GM21717 (cell line): ENCODE data around the gene RSPRY1.
"Not testable (repeated sequence)": the region's sequence is repeated elsewhere in the genome, so short reads cannot be mapped to it uniquely, and the experiment has no call there.

Experiments
- ATAC-seq: cut with Tn5 transposase; IDR thresholded peaks from one replicate; pipeline ENCODE4 v1.9.1; 2021; ENCODE audit warnings: mild to moderate bottlenecking, moderate library complexity; ENCODE audit not compliant: unreplicated experiment

RSPRY1 gene

DNA sequence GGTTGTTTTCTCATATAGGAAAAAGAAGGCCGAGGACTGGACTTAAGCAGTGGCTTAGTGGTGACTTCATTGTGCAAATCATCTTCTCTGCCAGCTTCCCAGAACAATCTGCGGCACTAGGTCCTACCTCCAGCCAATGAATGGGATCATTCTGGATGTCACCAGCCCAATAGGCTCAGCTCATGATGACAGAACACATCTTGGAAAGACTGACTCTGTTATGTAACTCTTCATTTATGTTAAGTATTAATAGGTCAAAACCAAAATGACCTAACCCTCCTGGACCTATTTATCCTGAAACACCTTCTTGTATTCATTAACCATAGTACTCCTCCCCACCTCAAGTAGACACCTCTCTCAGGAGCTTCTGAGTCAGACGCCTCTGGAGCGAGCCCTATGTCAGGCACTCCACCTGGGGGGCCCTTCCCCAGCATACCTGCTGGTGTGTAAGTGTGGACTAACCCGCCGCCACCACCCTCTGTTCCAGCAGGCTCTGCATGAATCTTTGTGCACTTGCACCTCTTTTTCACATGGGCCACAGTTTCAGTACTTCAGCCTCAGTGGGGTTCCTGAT, 66.1 kb downstream of the RSPRY1 start:
- no peak for ATAC-seq

DNA sequence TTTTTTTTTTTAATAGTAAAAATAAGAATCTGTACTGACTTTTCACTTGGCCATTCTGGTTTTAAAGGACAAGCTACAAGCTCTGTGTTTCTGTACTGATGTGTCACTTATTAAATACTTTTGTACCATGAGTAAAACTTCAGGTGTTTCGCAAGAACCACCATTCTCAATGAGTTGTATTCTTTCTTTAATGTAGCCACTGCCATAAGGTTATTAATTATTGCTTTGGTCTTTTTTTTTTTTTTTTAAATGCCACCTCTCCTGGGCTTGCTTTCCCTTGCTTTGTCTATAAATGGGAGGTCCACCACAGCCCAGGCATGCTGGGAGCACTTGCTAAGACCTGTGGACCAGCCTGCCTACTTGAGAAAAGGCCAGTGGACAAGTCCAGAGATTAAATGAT, 67.3 kb downstream of the RSPRY1 start:
- ATAC-seq: no peak

DNA sequence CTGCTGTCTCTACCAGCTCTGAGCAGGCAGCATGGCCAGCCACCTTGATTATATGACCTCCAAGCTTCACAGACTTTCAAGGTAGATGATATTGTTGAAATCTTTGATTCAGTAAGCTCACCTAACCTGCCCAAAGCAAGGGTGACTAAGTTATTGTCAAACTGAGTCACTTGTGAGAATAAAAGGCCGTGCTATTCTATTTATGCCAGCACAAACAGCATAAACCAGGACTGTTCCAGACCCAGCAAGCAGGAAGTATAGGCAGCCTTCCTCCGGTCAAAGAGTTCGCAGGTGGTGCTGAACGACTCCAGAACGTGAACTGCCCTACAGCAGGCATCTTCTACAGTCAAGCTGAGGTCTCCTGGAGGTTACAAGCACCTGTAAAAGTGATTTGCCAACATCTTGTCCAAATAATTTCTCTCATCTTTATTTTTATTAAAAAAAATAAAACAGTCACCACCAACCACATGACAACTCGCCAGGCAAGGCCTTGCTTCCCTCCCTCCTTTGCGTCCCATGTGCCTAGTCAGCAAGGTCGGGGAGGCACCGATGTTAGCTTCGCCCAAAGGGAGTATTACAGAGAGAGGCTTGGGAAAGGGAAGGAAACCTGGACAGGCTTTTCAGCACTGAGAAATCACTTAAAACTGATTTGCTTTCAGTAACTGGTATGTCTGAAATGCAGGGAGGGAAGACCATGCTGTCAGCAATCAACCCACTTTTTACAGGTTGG, 69.7 kb downstream of the RSPRY1 start:
- no peak for ATAC-seq

DNA sequence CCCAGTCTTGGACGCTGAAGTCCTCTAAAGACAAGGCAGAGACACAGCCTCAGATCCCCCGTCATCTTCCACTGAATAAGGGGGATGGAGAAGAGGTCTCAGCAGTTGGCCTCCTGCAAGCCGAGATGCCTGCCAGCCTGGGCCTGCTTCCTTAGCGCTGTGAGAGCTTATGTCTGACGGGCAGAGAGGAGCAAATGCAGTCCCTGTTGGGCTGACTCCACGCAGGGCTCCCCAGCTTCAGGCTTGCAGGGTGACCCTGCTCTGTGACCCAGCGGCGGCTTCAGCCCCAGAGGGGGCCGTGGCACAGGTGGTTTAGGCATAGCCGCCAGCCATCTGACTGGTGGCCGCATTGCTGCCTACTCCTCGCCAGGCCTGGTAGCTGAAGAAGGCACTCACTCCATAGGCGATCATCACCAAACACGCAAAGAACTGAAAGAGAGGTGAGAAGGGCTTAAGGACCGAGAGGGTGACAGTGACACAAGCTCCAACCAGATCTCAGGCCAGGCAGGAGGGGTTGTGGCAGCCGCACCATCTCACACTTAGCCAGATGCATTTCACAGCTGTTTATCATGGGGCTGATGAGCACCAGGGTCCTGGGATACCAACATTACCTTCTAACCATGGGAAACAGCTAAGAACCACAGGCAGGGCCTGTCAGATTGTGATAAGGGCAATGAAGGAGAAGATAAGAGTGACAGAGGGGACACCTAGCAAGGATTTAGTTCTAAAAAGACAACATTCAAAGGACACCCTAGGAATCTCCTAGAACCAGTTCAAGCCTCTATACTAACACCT, 70.7 kb downstream of the RSPRY1 start:
- no peak for ATAC-seq

DNA sequence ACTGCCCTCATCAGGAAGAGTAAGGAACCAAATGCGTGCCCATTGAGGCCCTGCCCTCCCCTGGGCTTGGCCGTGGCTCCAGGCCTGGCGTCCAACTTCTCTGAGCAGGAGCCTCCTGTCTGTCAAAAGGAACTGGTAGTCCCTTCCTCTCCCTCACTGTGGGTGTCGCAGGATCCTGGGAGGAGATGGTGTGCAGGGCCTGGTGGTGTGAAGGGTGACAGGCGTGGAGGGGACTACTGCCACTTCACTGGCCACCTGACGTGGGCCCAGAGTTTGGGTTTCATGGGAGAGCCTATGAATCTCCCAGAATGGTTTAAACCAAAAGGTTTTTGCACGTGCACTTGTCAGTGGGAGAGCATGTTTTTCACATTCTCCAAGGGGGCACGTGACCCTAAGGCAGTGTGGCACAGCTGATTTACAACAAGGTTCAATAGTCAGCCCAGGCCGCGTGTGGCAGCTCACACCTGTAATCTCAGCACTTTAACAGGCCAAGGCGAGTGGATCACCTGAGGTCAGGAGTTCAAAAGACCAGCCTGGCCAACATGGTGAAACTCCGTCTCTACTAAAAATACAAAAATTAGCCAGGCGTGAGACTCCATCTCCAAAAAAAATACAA, 71.4 kb downstream of the RSPRY1 start:
- ATAC-seq: no peak

DNA sequence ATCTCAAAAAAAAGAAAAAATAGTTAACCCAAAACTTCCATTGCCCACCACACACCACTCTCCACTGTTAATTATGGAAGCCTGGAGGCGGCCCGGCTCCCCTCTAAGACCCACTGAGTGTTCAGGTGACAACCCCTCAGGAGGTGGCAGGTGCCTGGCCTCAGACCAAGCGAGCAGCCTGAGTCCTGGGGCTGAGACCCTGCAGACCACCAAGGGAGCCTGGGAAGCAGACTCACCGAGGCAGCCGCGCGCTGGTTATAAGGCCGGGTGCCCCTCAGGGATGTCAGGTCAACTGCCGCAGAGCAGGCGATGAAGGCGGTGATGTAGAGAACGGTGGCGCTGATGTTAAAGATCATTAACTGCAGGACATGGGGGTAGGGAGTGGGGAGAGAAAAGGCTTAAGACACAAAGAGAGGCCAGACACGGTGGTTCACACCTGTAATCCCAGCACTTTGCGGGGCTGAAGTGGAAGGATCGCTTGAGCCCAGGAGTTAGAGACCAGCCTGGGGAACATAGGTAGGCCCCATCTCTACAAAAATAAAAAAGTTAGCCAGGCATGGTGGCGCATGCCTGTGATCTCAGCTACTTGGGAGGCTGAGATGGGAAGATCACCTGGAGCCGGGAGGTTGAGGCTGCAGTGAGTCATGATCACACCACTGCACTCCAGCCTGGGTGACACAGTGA, 72.2 kb downstream of the RSPRY1 start:
- no peak for ATAC-seq

DNA sequence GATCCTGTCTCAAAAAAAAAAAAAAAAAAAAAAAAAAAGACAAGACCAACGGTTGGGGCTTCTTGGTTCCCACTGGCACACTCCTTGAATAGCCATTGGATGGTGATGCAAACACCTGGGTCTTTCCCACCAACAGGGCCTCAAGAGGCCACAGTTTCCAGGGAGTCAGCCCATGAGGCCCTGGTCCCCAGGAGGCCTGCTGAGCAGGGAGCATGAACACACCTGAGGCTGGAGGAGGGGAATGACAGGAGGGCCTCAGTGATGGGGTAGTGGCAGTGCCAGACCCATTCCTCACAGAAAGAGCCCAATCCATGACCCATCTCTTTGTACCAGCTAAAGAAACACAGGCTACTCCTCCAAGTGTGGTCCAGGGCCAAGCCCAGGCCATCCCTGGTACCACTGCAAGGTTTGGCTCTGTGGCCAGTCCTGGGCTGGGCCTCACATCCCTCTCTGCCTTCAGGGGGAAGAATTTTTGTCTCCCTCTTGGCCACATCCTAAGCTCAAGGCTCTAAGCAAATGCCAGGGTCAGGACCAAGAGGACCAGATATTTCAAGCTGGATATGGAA, 72.9 kb downstream of the RSPRY1 start:
- no peak for ATAC-seq

DNA sequence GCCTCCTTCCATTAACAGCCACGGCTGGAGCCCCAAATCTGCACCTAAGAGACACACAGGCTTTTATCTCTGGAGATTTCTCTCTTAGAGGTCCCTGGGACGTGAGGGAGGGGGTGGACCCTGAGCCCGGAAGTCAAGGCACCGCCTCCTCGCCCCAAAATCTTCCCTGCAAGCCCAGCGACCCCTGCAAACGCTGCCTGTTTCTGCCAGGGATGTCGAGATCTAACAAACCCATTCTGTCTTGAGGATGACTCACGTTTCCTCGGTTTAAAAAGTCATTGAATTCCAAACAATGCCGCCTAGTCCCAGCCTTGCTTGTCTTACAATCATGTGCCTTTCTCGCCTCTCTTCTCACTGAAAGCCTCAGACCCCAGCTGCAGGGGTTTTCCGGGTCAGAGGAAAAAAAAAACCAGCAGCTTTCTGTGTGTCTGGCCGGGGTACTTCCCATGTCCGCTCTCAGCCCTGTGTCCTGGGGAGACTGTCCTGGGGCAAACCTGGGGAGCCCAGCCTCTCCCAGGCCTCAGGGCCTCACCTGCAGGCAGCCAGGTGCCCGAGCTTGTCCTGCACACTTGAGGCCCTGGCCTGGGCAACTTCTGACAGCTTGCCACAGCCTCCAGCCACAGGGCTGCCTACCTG, 74.3 kb downstream of the RSPRY1 start:
- ATAC-seq: no peak

DNA sequence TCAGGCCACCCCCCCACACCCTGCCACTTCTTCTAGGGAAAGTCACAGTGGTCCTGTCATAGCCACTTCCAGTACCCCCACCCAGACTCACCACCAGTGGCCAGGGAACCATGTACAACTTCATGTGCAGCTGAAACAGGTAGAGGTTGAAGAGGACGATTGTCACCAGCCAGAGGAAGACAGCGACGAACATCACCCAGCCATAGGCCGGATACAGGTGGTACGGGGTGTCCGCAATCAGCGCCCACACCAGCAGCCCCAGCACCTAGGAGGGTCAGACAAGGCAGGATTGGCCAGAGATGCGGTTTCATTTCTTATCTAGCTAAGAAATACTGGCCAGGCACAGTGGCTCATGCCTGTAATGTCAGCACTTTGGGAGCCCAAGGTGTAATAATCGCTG, 75.7 kb downstream of the RSPRY1 start:
- no peak for ATAC-seq

DNA sequence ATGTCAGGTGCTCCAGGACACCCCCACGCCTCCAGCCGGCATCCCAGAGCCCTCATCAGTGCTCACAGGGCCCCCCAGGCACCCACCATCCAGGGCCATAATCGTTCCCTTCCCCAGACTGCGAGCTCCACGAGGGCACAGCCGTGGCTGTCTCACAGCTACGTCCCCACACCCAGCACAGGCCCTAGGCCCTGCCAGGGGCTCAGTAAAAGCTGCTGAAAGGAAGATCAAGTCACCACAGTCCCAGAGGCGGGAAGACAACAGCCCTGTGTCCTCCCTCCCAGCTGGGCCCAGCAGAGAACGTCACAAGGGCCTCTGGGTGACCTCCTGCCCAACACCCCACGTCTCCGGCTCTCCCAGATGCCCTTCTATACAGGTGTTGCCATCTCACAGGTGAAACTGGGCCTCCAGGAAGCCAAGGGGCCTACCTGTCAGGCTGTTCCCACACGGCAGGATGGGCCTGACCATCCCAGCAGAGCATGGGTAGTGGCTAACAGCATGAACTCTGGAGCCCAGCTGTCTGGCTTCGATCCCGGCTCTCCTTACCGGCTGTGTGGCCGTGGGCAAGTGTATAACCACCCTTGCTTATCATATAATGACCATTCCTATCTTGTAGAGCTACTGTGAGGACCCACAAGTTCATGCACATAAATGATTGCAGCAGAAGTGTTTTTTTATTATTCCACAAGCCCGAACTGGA, 76.9 kb downstream of the RSPRY1 start:
- ATAC-seq: no peak

DNA sequence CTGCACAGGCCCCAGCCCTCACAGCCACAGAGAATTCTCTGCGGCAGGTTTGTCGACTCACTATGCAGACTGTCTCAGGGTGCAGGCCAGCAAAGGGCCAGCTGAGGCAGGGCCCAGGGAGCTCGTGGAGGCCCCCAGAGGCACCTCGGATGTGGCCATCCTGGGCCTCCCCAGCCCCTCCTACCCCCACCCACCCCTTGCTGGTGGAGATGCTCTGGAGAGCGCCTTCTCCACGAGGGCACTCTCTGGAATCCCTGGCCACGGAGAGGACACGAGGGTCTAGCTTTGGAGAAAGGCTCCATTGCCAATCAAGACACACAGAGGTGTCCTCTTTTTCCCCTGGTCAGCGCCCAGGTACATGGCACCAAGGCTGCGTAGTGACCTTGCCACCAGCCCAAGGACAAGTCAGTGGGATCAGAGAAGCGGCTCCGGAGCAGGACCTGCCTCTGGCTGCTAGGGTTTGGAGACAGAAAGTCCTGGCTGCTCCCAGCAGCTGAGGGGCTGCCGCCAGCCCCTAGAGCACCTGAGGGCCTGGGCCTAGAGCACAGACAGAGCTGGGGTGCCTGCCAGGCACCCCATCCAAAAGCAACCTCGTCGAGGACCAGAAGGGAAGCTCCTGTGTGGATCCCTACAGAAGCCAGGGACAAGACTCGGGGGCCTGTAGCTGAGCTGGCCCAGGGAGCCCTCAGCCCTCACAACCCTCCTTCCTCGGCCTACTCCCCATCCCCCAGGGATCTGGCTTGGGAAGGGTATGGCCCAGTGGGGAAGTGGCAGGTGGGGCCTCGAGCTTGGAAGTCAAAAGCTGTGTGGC, 77.6 kb downstream of the RSPRY1 start:
- no peak for ATAC-seq

DNA sequence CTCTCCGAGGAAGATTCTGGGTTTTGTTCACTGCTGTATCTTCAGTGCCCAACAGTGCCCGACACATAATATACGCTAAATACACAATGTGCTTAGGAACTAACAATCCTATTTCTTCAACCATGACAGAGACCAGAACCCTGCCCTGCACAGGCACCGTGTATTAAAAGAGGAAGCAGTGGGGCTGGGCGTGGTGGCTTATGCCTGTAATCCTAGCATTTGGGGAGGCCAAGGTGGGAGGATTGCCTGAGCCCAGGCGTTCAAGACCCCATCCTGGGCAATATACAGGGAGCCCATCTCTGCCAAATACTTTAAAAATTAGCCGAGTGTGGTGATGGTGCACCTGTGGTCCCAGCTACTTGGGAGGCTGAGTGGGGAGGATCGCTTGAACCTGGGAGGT, 78.3 kb downstream of the RSPRY1 start:
- no peak for ATAC-seq

DNA sequence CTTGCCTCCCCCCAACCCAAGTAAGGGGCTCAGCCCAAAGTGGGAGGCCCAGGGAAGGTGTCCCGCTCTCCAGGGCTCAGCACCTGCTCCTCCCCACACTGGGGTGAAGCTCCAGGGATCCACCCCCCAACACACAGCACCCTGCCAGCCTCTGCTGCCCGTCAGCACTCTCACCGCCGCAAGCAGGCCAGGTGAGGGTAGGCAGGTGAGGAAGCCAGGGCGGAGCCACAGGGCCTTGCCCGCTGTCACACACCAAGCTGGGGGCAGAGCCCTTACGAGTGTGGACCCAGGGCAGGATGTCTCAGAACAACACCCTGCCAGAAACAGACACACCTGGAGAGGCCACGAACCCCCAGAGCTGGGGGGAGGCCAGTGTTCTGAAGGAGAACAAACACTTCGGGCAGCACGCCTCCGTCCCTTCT, 78.8 kb downstream of the RSPRY1 start:
- ATAC-seq: no peak

DNA sequence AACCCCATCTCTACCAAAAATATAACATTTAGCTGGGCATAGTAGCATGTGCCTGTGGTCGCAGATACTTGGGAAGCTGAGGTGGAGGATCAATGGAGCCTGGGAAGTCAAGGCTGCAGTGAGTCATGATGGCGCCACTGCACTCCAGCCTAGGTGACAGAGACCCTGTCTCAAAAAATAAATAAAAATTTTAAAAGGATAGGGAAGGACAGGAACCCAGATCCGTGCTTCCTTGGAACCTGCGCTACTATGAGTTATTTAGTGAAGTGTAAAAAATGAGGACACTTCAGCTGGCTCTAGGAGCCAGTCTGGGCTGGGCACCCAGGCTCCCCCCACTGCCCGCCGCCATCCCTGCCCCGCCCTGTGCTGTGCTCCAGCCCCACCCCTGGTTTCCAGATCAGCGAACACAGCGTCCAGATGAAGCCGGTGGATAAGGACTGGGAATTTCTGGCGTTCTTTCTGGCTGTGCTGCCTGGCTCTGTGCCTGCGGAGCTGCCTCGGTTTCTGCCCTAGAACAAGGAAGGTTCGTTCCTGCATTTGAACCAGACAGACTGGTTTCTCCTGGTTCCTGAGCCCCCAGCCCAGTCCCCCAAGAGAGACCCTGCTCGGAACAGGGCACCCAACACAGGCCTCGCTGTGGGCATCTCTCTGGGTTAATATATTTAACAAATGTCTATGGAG, 79.9 kb downstream of the RSPRY1 start:
- ATAC-seq: no peak

DNA sequence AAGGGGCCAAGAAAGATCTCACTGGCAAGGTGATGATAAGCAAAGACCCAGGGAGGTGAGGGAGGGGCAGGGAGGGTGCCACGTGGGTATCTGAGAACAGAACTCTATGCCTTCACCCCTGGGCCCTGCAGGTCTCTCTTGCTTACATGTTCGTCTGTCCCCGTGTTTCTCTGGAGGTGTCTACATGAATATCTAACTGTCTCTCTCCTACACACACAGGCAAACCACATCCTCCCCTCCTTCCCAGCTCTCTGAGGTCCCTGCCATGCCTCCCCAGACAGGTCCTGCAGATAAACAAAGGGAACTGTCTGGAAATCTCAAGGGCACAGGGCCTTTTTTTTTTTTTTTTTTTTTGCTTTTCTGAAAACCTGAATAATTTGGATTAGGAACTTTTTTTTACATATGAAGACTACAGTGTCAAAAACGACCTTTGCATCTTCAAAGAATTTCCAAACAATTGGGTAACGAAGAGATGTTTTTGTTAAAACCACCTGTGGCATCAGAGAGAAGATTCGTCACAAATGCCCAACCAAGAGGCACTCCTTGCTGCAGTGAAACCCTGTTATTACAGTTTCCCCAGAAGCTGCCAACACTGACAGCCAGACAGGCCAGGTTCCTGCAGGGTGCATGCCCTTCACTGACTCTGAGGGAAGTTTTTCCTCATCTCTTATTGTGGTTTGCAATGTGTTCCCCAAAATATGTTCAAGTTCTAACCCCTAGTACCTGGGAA, 80.6 kb downstream of the RSPRY1 start:
- no peak for ATAC-seq

DNA sequence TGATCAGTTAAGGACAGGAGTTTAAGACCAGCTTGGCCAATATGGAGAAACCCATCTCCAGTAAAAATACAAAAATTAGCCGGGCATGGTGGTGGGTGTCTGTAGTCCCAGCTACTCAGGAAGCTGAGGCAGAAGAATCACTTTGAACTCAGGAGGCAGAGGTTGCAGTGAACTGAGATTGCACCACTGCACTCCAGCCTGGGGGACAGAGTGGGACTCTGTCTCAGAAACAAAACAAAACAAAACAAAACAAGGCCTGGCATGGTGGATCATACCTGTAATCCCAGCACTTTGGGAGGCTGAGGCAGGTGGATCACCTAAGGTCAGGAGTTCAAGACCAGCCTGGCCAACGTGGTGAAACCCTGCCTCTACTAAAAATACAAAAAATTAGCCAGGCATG, 81.2 kb downstream of the RSPRY1 start:
- not testable (repeated sequence) for ATAC-seq
